ENCODE results near the gene CNTNAP4. TPM values are rescaled to one million over a fixed set of nuclear protein-coding genes. Genes with fewer than 3 reads are reported as not detected.

CNTNAP4 gene
- total RNA-seq, 1 donor from 2014 or later = not detected

- no peak overlapping the region for H3K4me3 ChIP-seq (ENCODE audit: low read depth, low read length)
- no peak for DNase-seq (ENCODE audit: low read depth)
- no peak for TF ChIP-seq CTCF (IDR thresholded peaks at IDR 0.05; ENCODE audit: insufficient read depth, low read length, poor library complexity, severe bottlenecking)
- no peaks in the 10 kb centered on the region for H3K36me3 ChIP-seq (ENCODE audit: control insufficient read depth, insufficient read depth, low read length)
- no peaks in the 10 kb centered on the region for H3K27me3 ChIP-seq (ENCODE audit: control insufficient read depth, insufficient read depth, low read length)
These were observed 32.6 kb downstream of the CNTNAP4 start for GRCh38 chr16:76309639-76310335.

GRCh38 chr16:76311260-76311659 lies 34.1 kb downstream of the CNTNAP4 start:
- TF ChIP-seq CTCF (IDR thresholded peaks at IDR 0.05; ENCODE audit: insufficient read depth, low read length, poor library complexity, severe bottlenecking) = no peak
- no peaks in the 10 kb centered on the region for H3K27me3 ChIP-seq (ENCODE audit: control insufficient read depth, insufficient read depth, low read length)
- H3K36me3 ChIP-seq (ENCODE audit: control insufficient read depth, insufficient read depth, low read length) = no peaks in the 10 kb centered on the region
- H3K4me3 ChIP-seq (ENCODE audit: low read depth, low read length) = no peak overlapping the region
- DNase-seq (ENCODE audit: low read depth) = no peak

GRCh38 chr16:76318565-76318964 lies 41.4 kb downstream of the CNTNAP4 start:
- Histone ChIP-seq H3K27me3 (ENCODE audit: control insufficient read depth, insufficient read depth, low read length) (no peaks in the 10 kb centered on the region), H3K4me3 (ENCODE audit: low read depth, low read length) (no peak overlapping the region), H3K36me3 (ENCODE audit: control insufficient read depth, insufficient read depth, low read length) (no peaks in the 10 kb centered on the region)
- TF ChIP-seq CTCF (IDR thresholded peaks at IDR 0.05; ENCODE audit: insufficient read depth, low read length, poor library complexity, severe bottlenecking) = no peak
- no peak for DNase-seq (ENCODE audit: low read depth)

- DNase-seq (ENCODE audit: low read depth) = no peak
- H3K27me3 ChIP-seq (ENCODE audit: control insufficient read depth, insufficient read depth, low read length) = no peaks in the 10 kb centered on the region
- H3K4me3 ChIP-seq (ENCODE audit: low read depth, low read length) = no peak overlapping the region
- no peak for TF ChIP-seq CTCF (IDR thresholded peaks at IDR 0.05; ENCODE audit: insufficient read depth, low read length, poor library complexity, severe bottlenecking)
- H3K36me3 ChIP-seq (ENCODE audit: control insufficient read depth, insufficient read depth, low read length) = no peaks in the 10 kb centered on the region
These were observed 51.9 kb downstream of the CNTNAP4 start for GRCh38 chr16:76329106-76329505.

- TF ChIP-seq CTCF (IDR thresholded peaks at IDR 0.05; ENCODE audit: insufficient read depth, low read length, poor library complexity, severe bottlenecking) = no peak
- no peak for DNase-seq (ENCODE audit: low read depth)
- Histone ChIP-seq H3K4me3 (ENCODE audit: low read depth, low read length) (no peak overlapping the region), H3K36me3 (ENCODE audit: control insufficient read depth, insufficient read depth, low read length) (no peaks in the 10 kb centered on the region), H3K27me3 (ENCODE audit: control insufficient read depth, insufficient read depth, low read length) (no peaks in the 10 kb centered on the region)
These were observed 58.2 kb downstream of the CNTNAP4 start for GRCh38 chr16:76335180-76335974.

Data from kidney epithelial cell (primary cell).